HepG2 (cell line): ENCODE data around the gene RMI2. TPM values are rescaled to one million over a fixed set of nuclear protein-coding genes. Genes with fewer than 3 reads are reported as not detected.

Experiments used
- CREM ChIP-seq, 2 experiments: sonication (generic) in 1 of 2; formaldehyde crosslinking in 1 of 2; IDR thresholded peaks; 2 replicates each; pipeline versions ENCODE4 v1.4.0 to v1.6.1; 2016 to 2020; ENCODE audit warnings: antibody characterized with exemption in 1 of 2, mild to moderate bottlenecking in 1 of 2, missing genetic modification reagents in 1 of 2
- FIP1L1 ChIP-seq: fragments of 200-400 bp; formaldehyde crosslinking; IDR thresholded peaks from 2 replicates; pipeline ENCODE4 v1.6.1; 2018; ENCODE audit warnings: low read depth, mild to moderate bottlenecking, low read length, moderate library complexity, borderline replicate concordance; ENCODE audit not compliant: insufficient read depth
- ISL2 ChIP-seq: sonication (generic); formaldehyde crosslinking; IDR thresholded peaks from 2 replicates; pipeline ENCODE4 v1.5.0; 2020; ENCODE audit warnings: missing genetic modification reagents
- POLR2AphosphoS5 ChIP-seq: IDR thresholded peaks from 2 replicates; pipeline ENCODE4 v1.6.1; 2012; ENCODE audit warnings: low read depth, low read length
- RORA ChIP-seq: sonication (generic); formaldehyde crosslinking; IDR thresholded peaks from 2 replicates; pipeline ENCODE4 v1.5.0; 2020; ENCODE audit warnings: mild to moderate bottlenecking, missing genetic modification reagents, moderate library complexity
- SSRP1 ChIP-seq: IDR thresholded peaks from 2 replicates; pipeline ENCODE4 v1.6.1; 2016; ENCODE audit warnings: control low read depth
- ZNF296 ChIP-seq: sonication (generic); formaldehyde crosslinking; conservative IDR thresholded peaks from 2 replicates; pipeline ENCODE4 v1.5.0; 2020; ENCODE audit warnings: mild to moderate bottlenecking, missing genetic modification reagents
- ZNF326 ChIP-seq: sonication (generic); formaldehyde crosslinking; IDR thresholded peaks from 2 replicates; pipeline ENCODE4 v1.4.0; 2020; ENCODE audit warnings: missing genetic modification reagents, borderline replicate concordance
- ZNF660 ChIP-seq: sonication (generic); formaldehyde crosslinking; IDR thresholded peaks from 2 replicates; pipeline ENCODE4 v1.5.1; 2020; ENCODE audit warnings: mild to moderate bottlenecking, low read depth, missing genetic modification reagents, borderline replicate concordance
- ZNF790 ChIP-seq: sonication (generic); formaldehyde crosslinking; IDR thresholded peaks from 2 replicates; pipeline ENCODE4 v1.8.0; 2022; ENCODE audit warnings: missing genetic modification reagents, mild to moderate bottlenecking, borderline replicate concordance
- ZSCAN29 ChIP-seq: sonication (generic); formaldehyde crosslinking; conservative IDR thresholded peaks from 2 replicates; pipeline ENCODE4 v1.4.0; 2020; ENCODE audit warnings: mild to moderate bottlenecking, missing genetic modification reagents
- polyA plus RNA-seq, 8 experiments: library from polyadenylated mRNA; depleted of rRNA in 3 of 8; stranded (reverse) in 7 of 8; unstranded in 1 of 8; fragments of >200 nt; fragmentation: Illumina TruSeq in 4 of 8; extraction: Trizol in 4 of 8; gene quantifications; 2 replicates each; pipeline versions ENCODE4 v1.2.1 to v1.2.3, GENCODE V29; 2011 to 2016; ENCODE audit warnings: low read depth in 4 of 8, missing spikeins in 1 of 8, mixed read lengths in 1 of 8; ENCODE audit not compliant: insufficient read depth in 1 of 8
- total RNA-seq, 5 experiments: library from RNA; depleted of rRNA; stranded (reverse); fragments of >200 nt; fragmentation: Illumina TruSeq; extraction: Trizol; gene quantifications; 2 replicates each; pipeline ENCODE4 v1.2.3, GENCODE V29; 2016; ENCODE audit warnings: low read depth in 1 of 5
- TF ChIP-seq, protein P1 (sequence below): sonication (generic); formaldehyde crosslinking; IDR thresholded peaks from 2 replicates; pipeline ENCODE4 v1.4.0; 2020; ENCODE audit warnings: missing genetic modification reagents, mild to moderate bottlenecking, borderline replicate concordance
- TF ChIP-seq, protein P2 (sequence below): sonication (generic); formaldehyde crosslinking; IDR thresholded peaks from 2 replicates; pipeline ENCODE4 v1.5.0; 2020; ENCODE audit warnings: missing genetic modification reagents, mild to moderate bottlenecking, borderline replicate concordance
- TF ChIP-seq, protein P3 (sequence below): sonication (generic); formaldehyde crosslinking; IDR thresholded peaks from one replicate; pipeline ENCODE4 v1.5.1; 2020; ENCODE audit warnings: mild to moderate bottlenecking, missing genetic modification reagents; ENCODE audit errors: not compliant biosample characterization
- TF ChIP-seq, protein P4 (sequence below): sonication (generic); formaldehyde crosslinking; IDR thresholded peaks from 2 replicates; pipeline ENCODE4 v1.4.0; 2020; ENCODE audit warnings: missing genetic modification reagents

The RMI2 gene
- total and polyA plus RNA-seq, 2 of the 13 experiments (the other 11 are each of a cell fraction or from before 2014, with no cell fraction given) = 24.5 to 55.7 TPM

DNA sequence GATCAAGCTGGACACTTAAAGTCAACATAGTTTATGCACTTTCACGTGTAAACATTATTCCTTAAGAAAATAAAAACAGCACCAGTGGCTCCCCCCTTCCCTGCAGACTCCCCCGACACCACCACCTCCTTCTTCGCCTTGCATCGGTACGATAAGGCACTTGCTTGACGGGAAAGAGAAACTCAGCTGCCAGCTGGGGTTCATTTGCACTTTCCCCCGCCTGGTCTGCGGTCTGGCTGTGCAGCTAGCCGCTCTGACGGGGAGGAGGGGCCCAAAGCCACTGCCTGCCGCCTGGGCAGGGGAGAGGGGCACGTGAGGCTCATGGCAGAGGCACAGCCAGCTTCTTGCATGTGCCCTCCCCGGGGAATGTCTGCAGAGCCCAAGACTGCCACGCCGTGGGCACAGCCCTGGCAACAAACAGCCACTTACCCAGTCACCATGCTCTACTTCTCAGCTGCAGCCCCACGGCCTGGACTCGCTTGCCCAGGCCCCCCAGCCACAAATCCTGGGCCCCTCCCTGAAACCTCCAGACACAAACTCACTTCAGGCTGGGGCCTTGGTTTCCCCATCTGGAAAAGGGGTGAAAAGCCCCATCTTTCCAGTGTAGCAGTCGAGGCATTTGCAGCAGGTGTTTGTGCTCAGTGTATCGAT lies 47.6 kb upstream of the RMI2 start (continued):
- TF ChIP-seq FIP1L1 (no peak), SSRP1 (CRISPR knock-in tag) (no peak), ISL2 (CRISPR knock-in tag) (0 out of 2 replicates have a peak, but pooled peaks have one; percentile 57), ZNF790 (CRISPR knock-in tag) (peak; percentile 46; the same call in 1 of the 2 replicates), ZNF296 (no peak), CREM (IDR thresholded peaks at IDR 0.05) (no peak), CREM (CRISPR knock-in tag; IDR thresholded peaks at IDR 0.05) (no peak), ZNF326 (CRISPR knock-in tag) (no peak), POLR2AphosphoS5 (0 out of 2 replicates have a peak, but pooled peaks have one; percentile 50), ZNF660 (no peak), ZSCAN29 (CRISPR knock-in tag) (no peak), RORA (CRISPR knock-in tag) (no peak)
- TF ChIP-seq, protein P1, sequence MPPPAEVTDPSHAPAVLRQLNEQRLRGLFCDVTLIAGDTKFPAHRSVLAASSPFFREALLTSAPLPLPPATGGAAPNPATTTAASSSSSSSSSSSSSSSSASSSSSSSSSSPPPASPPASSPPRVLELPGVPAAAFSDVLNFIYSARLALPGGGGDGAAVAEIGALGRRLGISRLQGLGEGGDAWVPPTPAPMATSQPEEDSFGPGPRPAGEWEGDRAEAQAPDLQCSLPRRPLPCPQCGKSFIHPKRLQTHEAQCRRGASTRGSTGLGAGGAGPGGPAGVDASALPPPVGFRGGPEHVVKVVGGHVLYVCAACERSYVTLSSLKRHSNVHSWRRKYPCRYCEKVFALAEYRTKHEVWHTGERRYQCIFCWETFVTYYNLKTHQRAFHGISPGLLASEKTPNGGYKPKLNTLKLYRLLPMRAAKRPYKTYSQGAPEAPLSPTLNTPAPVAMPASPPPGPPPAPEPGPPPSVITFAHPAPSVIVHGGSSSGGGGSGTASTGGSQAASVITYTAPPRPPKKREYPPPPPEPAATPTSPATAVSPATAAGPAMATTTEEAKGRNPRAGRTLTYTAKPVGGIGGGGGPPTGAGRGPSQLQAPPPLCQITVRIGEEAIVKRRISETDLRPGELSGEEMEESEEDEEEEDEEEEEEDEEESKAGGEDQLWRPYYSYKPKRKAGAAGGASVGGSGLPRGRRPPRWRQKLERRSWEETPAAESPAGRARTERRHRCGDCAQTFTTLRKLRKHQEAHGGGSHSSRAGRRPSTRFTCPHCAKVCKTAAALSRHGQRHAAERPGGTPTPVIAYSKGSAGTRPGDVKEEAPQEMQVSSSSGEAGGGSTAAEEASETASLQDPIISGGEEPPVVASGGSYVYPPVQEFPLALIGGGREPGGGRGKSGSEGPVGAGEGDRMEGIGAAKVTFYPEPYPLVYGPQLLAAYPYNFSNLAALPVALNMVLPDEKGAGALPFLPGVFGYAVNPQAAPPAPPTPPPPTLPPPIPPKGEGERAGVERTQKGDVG (CRISPR knock-in tag) = peak; percentile 86; the same call in 1 of the 2 replicates
- TF ChIP-seq, protein P2, sequence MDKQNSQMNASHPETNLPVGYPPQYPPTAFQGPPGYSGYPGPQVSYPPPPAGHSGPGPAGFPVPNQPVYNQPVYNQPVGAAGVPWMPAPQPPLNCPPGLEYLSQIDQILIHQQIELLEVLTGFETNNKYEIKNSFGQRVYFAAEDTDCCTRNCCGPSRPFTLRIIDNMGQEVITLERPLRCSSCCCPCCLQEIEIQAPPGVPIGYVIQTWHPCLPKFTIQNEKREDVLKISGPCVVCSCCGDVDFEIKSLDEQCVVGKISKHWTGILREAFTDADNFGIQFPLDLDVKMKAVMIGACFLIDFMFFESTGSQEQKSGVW (CRISPR knock-in tag) = no peak
- TF ChIP-seq, protein P3, sequence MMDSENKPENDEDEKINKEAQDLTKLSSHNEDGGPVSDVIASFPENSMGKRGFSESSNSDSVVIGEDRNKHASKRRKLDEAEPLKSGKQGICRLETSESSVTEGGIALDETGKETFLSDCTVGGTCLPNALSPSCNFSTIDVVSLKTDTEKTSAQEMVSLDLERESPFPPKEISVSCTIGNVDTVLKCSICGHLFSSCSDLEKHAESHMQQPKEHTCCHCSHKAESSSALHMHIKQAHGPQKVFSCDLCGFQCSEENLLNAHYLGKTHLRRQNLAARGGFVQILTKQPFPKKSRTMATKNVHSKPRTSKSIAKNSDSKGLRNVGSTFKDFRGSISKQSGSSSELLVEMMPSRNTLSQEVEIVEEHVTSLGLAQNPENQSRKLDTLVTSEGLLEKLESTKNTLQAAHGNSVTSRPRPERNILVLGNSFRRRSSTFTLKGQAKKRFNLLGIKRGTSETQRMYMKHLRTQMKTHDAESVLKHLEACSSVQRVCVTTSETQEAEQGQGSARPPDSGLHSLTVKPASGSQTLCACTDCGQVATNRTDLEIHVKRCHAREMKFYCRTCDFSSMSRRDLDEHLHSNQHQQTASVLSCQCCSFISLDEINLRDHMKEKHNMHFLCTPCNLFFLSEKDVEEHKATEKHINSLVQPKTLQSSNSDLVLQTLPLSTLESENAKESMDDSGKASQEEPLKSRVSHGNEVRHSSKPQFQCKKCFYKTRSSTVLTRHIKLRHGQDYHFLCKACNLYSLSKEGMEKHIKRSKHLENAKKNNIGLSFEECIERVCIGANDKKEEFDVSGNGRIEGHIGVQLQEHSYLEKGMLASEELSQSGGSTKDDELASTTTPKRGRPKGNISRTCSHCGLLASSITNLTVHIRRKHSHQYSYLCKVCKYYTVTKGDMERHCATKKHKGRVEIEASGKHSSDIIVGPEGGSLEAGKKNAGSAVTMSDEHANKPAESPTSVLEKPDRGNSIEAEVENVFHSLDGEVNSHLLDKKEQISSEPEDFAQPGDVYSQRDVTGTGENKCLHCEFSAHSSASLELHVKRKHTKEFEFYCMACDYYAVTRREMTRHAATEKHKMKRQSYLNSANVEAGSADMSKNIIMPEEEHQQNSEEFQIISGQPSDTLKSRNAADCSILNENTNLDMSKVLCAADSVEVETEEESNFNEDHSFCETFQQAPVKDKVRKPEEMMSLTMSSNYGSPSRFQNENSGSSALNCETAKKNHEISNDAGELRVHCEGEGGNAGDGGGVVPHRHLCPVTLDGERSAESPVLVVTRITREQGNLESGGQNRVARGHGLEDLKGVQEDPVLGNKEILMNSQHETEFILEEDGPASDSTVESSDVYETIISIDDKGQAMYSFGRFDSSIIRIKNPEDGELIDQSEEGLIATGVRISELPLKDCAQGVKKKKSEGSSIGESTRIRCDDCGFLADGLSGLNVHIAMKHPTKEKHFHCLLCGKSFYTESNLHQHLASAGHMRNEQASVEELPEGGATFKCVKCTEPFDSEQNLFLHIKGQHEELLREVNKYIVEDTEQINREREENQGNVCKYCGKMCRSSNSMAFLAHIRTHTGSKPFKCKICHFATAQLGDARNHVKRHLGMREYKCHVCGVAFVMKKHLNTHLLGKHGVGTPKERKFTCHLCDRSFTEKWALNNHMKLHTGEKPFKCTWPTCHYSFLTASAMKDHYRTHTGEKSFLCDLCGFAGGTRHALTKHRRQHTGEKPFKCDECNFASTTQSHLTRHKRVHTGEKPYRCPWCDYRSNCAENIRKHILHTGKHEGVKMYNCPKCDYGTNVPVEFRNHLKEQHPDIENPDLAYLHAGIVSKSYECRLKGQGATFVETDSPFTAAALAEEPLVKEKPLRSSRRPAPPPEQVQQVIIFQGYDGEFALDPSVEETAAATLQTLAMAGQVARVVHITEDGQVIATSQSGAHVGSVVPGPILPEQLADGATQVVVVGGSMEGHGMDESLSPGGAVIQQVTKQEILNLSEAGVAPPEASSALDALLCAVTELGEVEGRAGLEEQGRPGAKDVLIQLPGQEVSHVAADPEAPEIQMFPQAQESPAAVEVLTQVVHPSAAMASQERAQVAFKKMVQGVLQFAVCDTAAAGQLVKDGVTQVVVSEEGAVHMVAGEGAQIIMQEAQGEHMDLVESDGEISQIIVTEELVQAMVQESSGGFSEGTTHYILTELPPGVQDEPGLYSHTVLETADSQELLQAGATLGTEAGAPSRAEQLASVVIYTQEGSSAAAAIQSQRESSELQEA (CRISPR knock-in tag) = peak; percentile 81
- TF ChIP-seq, protein P4, sequence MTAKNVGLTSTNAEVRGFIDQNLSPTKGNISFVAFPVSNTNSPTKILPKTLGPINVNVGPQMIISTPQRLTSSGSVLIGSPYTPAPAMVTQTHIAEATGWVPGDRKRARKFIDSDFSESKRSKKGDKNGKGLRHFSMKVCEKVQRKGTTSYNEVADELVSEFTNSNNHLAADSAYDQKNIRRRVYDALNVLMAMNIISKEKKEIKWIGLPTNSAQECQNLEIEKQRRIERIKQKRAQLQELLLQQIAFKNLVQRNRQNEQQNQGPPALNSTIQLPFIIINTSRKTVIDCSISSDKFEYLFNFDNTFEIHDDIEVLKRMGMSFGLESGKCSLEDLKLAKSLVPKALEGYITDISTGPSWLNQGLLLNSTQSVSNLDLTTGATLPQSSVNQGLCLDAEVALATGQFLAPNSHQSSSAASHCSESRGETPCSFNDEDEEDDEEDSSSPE (CRISPR knock-in tag) = peak; percentile 50; the same call in 1 of the 2 replicates
